Measurements from ENCODE around the gene CPED1. TPM values are rescaled to one million over a fixed set of nuclear protein-coding genes. Genes with fewer than 3 reads are reported as not detected.

Gene CPED1
- total RNA-seq, 1 donor from 2014 or later, result not detected

- H3K9me3 Mint-ChIP-seq (ENCODE audit: unreplicated experiment), result no peaks in the 10 kb centered on the region
- TF ChIP-seq, protein P1, sequence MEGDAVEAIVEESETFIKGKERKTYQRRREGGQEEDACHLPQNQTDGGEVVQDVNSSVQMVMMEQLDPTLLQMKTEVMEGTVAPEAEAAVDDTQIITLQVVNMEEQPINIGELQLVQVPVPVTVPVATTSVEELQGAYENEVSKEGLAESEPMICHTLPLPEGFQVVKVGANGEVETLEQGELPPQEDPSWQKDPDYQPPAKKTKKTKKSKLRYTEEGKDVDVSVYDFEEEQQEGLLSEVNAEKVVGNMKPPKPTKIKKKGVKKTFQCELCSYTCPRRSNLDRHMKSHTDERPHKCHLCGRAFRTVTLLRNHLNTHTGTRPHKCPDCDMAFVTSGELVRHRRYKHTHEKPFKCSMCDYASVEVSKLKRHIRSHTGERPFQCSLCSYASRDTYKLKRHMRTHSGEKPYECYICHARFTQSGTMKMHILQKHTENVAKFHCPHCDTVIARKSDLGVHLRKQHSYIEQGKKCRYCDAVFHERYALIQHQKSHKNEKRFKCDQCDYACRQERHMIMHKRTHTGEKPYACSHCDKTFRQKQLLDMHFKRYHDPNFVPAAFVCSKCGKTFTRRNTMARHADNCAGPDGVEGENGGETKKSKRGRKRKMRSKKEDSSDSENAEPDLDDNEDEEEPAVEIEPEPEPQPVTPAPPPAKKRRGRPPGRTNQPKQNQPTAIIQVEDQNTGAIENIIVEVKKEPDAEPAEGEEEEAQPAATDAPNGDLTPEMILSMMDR (IDR thresholded peaks at IDR 0.05; ENCODE audit: partially characterized antibody, unreplicated experiment), result no peak
- H3K36me3 Mint-ChIP-seq (ENCODE audit: unreplicated experiment), result no peaks in the 10 kb centered on the region
- no peaks in the 10 kb centered on the region for H3K4me1 Mint-ChIP-seq (ENCODE audit: low read depth, unreplicated experiment)
- no peaks in the 10 kb centered on the region for H3K27me3 Mint-ChIP-seq (ENCODE audit: unreplicated experiment)
- DNase-seq, result no peak
- H3K4me3 Mint-ChIP-seq (ENCODE audit: unreplicated experiment), result no peak overlapping the region
- no peak overlapping the region for H3K27ac Mint-ChIP-seq (ENCODE audit: unreplicated experiment)
Observed at GRCh38 chr7:121016966-121017365, 28.5 kb downstream of the CPED1 start.

- no peak for DNase-seq
- no peak overlapping the region for H3K4me3 Mint-ChIP-seq (ENCODE audit: unreplicated experiment)
- no peaks in the 10 kb centered on the region for H3K36me3 Mint-ChIP-seq (ENCODE audit: unreplicated experiment)
- TF ChIP-seq, protein P1 (IDR thresholded peaks at IDR 0.05; ENCODE audit: partially characterized antibody, unreplicated experiment), result no peak
- no peak overlapping the region for H3K27ac Mint-ChIP-seq (ENCODE audit: unreplicated experiment)
- no peaks in the 10 kb centered on the region for H3K9me3 Mint-ChIP-seq (ENCODE audit: unreplicated experiment)
- no peaks in the 10 kb centered on the region for H3K27me3 Mint-ChIP-seq (ENCODE audit: unreplicated experiment)
- no peaks in the 10 kb centered on the region for H3K4me1 Mint-ChIP-seq (ENCODE audit: low read depth, unreplicated experiment)
Observed at GRCh38 chr7:121017586-121017985, 29.1 kb downstream of the CPED1 start.

DNA sequence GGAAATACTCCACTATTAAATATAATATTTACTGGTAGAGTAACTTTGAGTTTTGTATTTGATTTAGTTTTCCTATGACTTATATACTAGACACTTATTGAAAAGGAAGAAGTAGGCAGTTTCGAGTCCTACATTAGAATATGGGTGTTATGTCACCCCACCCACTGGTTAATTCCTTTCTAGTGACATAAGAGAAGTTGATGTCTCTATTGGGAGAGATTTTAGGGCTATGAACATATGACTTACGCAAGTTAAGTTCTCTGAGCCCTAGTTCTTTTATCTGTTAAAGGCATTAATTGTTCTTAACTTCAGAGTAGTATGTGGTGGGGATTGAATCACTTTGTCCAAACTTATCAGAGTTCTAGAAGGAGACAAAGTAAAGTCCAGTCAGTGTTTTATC lies 30.5 kb downstream of the CPED1 start:
- Mint-ChIP-seq H3K4me3 (ENCODE audit: unreplicated experiment) (no peak overlapping the region), H3K27ac (ENCODE audit: unreplicated experiment) (no peak overlapping the region), H3K27me3 (ENCODE audit: unreplicated experiment) (no peaks in the 10 kb centered on the region), H3K36me3 (ENCODE audit: unreplicated experiment) (no peaks in the 10 kb centered on the region), H3K4me1 (ENCODE audit: low read depth, unreplicated experiment) (no peaks in the 10 kb centered on the region), H3K9me3 (ENCODE audit: unreplicated experiment) (no peaks in the 10 kb centered on the region)
- TF ChIP-seq, protein P1 (IDR thresholded peaks at IDR 0.05; ENCODE audit: partially characterized antibody, unreplicated experiment), result no peak
- DNase-seq, result no peak

- H3K27ac Mint-ChIP-seq (ENCODE audit: unreplicated experiment), result no peak overlapping the region
- H3K27me3 Mint-ChIP-seq (ENCODE audit: unreplicated experiment), result no peaks in the 10 kb centered on the region
- H3K4me3 Mint-ChIP-seq (ENCODE audit: unreplicated experiment), result no peak overlapping the region
- H3K9me3 Mint-ChIP-seq (ENCODE audit: unreplicated experiment), result no peaks in the 10 kb centered on the region
- no peaks in the 10 kb centered on the region for H3K36me3 Mint-ChIP-seq (ENCODE audit: unreplicated experiment)
- DNase-seq, result no peak
- TF ChIP-seq, protein P1 (IDR thresholded peaks at IDR 0.05; ENCODE audit: partially characterized antibody, unreplicated experiment), result no peak
- no peaks in the 10 kb centered on the region for H3K4me1 Mint-ChIP-seq (ENCODE audit: low read depth, unreplicated experiment)
Observed at GRCh38 chr7:121020249-121020988, 31.9 kb downstream of the CPED1 start.
